SJCRH30 (cell line): ENCODE measurements around the gene MXI1. TPM values are rescaled to one million over a fixed set of nuclear protein-coding genes. Genes with fewer than 3 reads are reported as not detected.

Experiments used
- DNase-seq, 2 experiments: peaks; one replicate each; pipeline ENCODE4 v3.0.0-alpha.2; 2015 to 2020
- H3K27ac ChIP-seq: fragments of 250-450 bp; sonication (Bioruptor Pico); 2 replicates; pipeline ENCODE4 v1.5.1; 2020; ENCODE audit warnings: mild to moderate bottlenecking, moderate library complexity
- H3K27me3 ChIP-seq: fragments of 250-450 bp; sonication (Bioruptor Pico); 2 replicates; pipeline ENCODE4 v1.5.1; 2020; ENCODE audit warnings: mild to moderate bottlenecking, moderate library complexity
- H3K36me3 ChIP-seq: fragments of 250-450 bp; sonication (Bioruptor Pico); 2 replicates; pipeline ENCODE4 v1.5.1; 2020; ENCODE audit warnings: mild to moderate bottlenecking, moderate library complexity
- H3K4me1 ChIP-seq: fragments of 250-450 bp; sonication (Bioruptor Pico); 2 replicates; pipeline ENCODE4 v1.5.1; 2020; ENCODE audit warnings: mild to moderate bottlenecking, moderate library complexity
- H3K4me3 ChIP-seq: fragments of 250-450 bp; sonication (Bioruptor Pico); 2 replicates; pipeline ENCODE4 v1.5.1; 2020; ENCODE audit warnings: mild to moderate bottlenecking, moderate library complexity
- H3K9me3 ChIP-seq: fragments of 250-450 bp; sonication (Bioruptor Pico); replicated peaks from 2 replicates; pipeline ENCODE4 v1.5.1; 2020; ENCODE audit warnings: mild to moderate bottlenecking, moderate library complexity
- total RNA-seq: library from RNA; depleted of rRNA; stranded (reverse); fragments of >200 nt; shearing (Covaris generic); gene quantifications from 2 replicates; pipeline ENCODE4 v1.2.3, GENCODE V29; 2014

MXI1 gene
- total RNA-seq, 1 experiment from 2014 or later = 12.4 TPM

DNA sequence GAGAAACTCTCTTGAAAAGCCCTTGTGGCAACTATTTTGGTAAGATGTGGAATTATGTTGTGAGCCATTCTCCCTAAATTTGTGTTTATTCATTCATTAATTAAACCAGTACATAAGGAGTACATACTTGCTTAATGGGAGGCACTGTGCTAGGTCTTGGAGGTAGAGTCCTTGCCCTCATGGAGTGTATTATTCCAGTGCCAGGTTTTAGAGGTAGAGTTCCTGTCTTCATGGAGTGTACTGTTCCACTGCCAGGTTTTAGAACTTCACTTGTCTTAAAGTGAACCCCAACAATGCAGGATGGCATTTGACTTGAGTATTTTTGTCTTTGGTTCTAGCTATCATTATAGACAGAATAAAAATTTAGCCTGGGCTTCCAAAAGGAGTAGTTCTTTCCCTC, 8.8 kb downstream of the MXI1 start:
- H3K36me3 ChIP-seq = no peaks in the 10 kb centered on the region
- H3K27ac ChIP-seq = no peak overlapping the region
- no peak for DNase-seq
- H3K9me3 ChIP-seq = no peaks in the 10 kb centered on the region
- no peak overlapping the region for H3K4me3 ChIP-seq
- no peaks in the 10 kb centered on the region for H3K27me3 ChIP-seq
- peaks cover 11% of the 10 kb centered on the region for H3K4me1 ChIP-seq

DNA sequence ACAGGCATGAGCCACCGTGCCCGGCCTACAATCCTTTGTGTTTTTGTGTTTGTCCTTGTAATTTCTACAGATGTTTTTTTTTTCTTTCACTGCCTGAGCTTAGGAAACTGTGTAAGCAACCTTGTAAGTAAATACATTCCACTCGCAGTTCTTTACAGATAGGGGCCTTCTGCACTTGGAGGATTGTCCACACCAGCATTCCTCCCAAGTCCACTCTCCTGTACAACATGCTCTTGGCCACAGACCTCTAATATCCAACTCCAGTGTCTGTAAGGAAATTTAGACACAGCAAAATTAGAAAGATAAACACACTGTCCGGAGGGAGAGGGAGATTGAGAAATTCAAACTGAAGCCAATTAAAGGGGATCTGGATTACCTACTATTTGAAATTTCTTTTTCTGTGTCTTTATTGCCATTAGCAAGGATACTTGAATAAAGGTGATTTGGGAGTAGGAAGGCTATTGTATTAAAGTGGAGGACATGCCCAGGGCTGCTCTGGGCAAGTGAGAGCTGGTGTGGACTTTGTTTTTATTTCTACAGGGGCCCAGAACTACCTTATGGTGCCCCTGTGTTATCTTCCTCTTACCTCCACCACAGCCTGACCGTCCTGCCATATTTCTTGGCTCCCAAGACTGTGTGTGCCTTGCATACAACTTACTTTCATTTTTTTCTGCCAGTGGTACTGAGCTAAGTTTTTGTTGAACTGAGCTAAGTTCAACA, 9.7 kb downstream of the MXI1 start:
- peaks cover 14% of the 10 kb centered on the region for H3K4me1 ChIP-seq
- H3K27ac ChIP-seq = no peak overlapping the region
- H3K9me3 ChIP-seq = no peaks in the 10 kb centered on the region
- DNase-seq = no peak
- no peaks in the 10 kb centered on the region for H3K27me3 ChIP-seq
- no peak overlapping the region for H3K4me3 ChIP-seq
- no peaks in the 10 kb centered on the region for H3K36me3 ChIP-seq

DNA sequence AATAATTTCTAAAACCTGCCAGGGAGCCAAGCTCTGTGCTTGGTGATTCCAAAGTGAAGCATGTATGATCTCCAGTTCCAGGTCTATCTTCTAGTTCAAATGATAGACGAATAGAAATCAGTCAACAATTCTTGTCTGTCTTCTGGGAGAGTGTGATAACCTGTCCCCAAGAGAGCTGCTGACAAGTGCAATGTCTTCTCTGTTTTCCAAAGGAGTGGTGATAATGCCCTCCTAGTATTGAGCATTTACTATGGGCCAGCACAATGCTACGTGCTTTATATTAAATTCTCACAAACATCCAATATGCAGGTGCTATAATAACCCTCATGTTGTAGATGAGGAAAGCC, 10.2 kb downstream of the MXI1 start:
- H3K9me3 ChIP-seq = no peaks in the 10 kb centered on the region
- DNase-seq = no peak
- no peak overlapping the region for H3K4me3 ChIP-seq
- H3K27me3 ChIP-seq = no peaks in the 10 kb centered on the region
- H3K27ac ChIP-seq = no peak overlapping the region
- H3K4me1 ChIP-seq = peaks cover 18% of the 10 kb centered on the region
- H3K36me3 ChIP-seq = no peaks in the 10 kb centered on the region

DNA sequence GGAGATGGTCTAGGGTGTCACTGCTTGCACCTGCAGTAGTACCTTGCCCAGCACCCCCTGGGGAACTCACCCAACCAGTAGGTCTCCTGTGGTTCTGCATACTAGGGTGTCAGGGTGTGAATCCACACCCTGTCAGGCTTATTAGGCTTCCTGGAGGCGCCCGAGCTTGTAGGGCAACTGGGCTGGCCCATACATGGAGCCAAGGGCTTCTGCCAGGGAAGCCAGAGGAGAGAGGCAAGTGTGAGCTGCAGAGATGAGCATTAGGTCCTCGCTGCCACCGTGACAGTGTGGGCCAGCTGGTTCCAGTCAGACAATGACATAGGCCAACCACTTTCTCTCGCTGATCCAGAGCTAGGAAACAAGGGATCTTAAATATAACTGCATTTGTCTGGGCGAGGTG, 11.2 kb downstream of the MXI1 start:
- DNase-seq = peak in 1 of 2 experiments; percentile 28
- Histone ChIP-seq H3K36me3 (no peaks in the 10 kb centered on the region), H3K4me1 (peaks cover 18% of the 10 kb centered on the region), H3K9me3 (no peaks in the 10 kb centered on the region), H3K27me3 (no peaks in the 10 kb centered on the region), H3K4me3 (no peak overlapping the region), H3K27ac (no peak overlapping the region)

DNA sequence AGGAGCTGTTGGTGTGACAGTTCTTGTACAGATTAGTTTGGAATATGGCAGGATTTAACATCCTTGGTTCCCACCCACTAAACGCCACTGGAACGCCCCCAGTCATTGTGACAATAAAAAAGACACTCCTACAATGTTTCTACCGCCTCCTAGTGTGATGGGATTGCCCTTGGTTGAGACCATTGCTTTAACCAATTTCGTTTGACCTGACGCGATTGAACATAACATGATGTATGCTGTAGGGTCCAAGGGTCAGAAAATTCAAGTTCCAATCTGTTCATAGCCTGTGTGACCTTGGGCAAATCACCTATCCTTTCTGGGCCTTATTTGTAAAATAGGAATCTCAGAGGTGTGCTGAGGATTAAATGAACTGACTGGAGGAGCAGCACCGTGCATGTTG, 12.5 kb downstream of the MXI1 start:
- no peaks in the 10 kb centered on the region for H3K27me3 ChIP-seq
- no peak overlapping the region for H3K4me3 ChIP-seq
- H3K9me3 ChIP-seq = no peaks in the 10 kb centered on the region
- H3K36me3 ChIP-seq = no peaks in the 10 kb centered on the region
- peaks cover 19% of the 10 kb centered on the region for H3K4me1 ChIP-seq
- no peak overlapping the region for H3K27ac ChIP-seq
- no peak for DNase-seq

DNA sequence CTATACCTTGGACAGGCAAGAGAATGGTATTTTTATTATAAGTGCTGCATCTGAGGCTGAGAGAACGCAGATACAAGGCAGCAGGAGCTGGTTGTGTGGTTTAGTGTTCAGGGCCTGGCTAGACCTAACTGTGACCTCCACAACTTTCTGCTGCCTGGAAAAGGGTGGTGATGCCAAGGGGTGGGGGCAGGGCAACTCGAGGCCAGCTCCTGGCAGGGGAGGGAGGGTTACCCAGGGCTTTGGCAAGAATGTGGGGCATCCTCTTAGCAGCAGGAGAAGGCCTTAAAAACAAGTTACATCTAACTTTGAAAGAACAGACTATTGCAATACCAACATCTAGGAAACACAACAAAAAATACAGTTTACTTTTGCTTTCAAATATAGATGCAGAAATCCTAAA, 13.0 kb downstream of the MXI1 start:
- Histone ChIP-seq H3K36me3 (no peaks in the 10 kb centered on the region), H3K27ac (no peak overlapping the region), H3K27me3 (no peaks in the 10 kb centered on the region), H3K4me1 (peaks cover 22% of the 10 kb centered on the region), H3K9me3 (no peaks in the 10 kb centered on the region), H3K4me3 (no peak overlapping the region)
- no peak for DNase-seq

DNA sequence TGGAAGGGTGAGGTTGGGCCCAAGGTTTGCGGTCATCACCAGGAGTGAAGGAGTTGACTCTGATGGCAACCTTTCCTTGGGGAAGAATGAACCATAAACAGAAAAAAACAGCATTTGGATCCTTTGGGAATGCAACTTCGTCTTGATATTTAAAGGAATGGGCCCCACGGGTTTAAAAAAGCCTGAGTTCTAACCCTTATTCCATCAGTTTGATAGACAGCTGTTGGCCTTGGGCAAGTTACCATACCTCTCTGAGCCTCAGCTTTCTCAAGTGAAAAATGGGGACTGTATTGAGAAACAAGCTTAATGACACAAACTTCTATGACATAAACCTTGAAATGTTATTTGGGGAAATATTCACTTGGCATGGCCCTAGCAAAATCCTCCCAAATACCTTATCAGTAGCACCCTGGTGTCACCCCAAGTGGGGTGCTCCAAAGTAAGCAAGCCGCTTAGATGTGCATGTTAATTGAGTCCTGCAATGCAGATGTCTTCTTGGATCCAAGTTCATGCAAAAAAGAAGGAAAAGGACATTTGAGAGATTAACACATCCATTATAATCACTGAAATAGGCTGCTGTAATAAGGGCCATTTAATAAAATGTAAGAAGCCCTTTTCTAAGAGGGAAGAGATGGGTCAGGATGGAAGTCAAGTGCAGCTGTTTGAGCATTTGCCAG, 13.8 kb downstream of the MXI1 start:
- DNase-seq = no peak
- no peaks in the 10 kb centered on the region for H3K9me3 ChIP-seq
- peaks cover 14% of the 10 kb centered on the region for H3K4me1 ChIP-seq
- peak overlapping the region; percentile 45 for H3K4me3 ChIP-seq
- H3K27ac ChIP-seq = no peak overlapping the region
- no peaks in the 10 kb centered on the region for H3K27me3 ChIP-seq
- no peaks in the 10 kb centered on the region for H3K36me3 ChIP-seq

DNA sequence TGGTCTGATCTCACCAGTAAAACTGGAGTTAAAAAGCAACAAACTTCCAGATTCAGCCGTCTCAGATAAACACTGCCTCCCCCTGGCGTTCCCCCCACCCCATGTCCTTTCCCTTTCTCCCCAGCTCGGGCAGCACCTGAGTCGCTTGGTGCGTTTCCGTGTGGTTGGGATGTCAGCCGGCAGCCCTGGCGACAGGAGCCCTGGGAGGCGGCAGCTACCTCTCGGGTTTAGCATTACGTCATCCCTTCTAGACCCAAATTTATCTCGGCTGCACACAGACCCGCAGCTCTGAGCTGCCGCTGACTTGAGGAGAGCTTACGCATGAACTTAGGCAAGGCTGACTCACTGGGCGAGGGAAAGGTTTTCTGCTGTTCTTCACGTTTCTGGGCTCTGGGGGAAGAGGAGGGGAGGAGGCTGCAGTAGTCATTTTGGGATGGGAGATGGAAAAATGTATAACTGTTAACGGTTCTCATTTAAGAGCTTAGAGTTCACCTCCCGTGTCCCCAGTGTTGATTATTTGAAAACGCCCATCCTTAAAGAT, 14.4 kb downstream of the MXI1 start:
- Histone ChIP-seq H3K27ac (no peak overlapping the region), H3K4me3 (peak overlapping the region; percentile 45)
- DNase-seq = peak; percentile 80 to 87

DNA sequence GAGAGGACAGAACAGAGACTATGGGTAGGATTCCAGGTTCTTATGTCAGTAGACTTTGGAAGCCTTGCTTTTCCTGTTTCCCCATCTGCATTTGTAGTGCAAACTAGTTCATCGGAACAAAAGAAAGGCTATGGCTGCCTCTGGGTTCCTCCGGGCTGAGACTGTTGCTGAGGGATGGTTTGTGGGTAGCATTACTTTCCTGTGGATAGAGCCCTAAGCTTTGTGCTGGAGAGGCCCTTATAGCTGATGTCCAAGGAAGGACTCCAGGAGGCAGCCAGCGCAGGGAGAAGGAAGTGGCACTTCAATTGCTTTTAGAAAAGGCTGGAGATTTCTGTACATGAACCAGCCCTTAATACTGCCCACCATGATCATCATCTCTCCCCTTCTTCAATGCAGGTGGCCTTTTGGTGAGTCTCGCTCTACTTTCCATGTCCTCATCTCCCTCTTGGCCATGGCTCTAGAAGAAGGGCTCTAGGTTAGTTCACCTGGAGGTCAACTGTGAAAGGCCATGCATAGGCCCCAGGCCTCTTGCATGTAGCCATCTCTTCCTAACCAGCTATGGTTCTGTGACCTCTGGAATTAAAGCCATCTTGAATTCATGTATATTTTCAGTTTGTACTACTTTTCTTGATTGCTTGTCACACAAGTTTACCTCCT, 15.4 kb downstream of the MXI1 start:
- DNase-seq = no peak
- peaks cover 13% of the 10 kb centered on the region for H3K4me1 ChIP-seq
- H3K4me3 ChIP-seq = no peak overlapping the region
- H3K9me3 ChIP-seq = no peaks in the 10 kb centered on the region
- H3K27ac ChIP-seq = no peak overlapping the region
- no peaks in the 10 kb centered on the region for H3K27me3 ChIP-seq
- H3K36me3 ChIP-seq = no peaks in the 10 kb centered on the region

More for the DNA sequence above, 14.4 kb downstream of the MXI1 start:
- no peaks in the 10 kb centered on the region for H3K9me3 ChIP-seq
- no peaks in the 10 kb centered on the region for H3K36me3 ChIP-seq
- H3K4me1 ChIP-seq = peaks cover 13% of the 10 kb centered on the region
- H3K27me3 ChIP-seq = no peaks in the 10 kb centered on the region

DNA sequence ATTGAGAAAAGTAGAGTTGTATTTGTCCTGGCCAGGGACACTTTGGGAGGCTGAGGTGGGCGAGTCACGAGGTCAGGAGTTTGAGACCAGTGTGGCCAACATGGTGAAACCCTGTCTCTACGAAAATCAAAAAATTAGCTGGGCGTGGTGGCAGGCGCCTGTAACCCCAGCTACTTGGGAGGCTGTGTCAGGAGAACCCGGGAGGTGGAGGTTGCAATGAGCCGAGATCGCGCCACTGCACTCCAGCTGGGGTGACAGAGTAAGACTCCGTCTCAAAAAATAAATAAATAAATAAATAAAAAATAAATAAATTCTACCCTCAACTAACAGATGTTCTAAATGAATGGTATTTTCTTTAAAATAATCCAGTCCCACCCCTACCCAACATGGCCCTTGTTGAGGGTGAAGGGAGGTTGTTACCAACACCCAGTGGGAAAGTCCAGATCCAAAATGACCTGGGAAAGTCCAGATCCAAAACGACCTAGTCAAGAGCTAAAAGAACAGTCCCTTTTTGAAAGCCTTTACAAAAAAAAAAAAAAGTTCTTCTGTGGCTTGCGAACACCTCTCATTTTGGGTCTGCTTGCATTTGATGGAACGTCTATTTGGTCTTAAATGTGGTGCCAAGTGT, 16.0 kb downstream of the MXI1 start:
- Histone ChIP-seq H3K4me3 (no peak overlapping the region), H3K27me3 (no peaks in the 10 kb centered on the region), H3K9me3 (no peaks in the 10 kb centered on the region), H3K27ac (no peak overlapping the region), H3K36me3 (no peaks in the 10 kb centered on the region), H3K4me1 (peaks cover 13% of the 10 kb centered on the region)
- no peak for DNase-seq

DNA sequence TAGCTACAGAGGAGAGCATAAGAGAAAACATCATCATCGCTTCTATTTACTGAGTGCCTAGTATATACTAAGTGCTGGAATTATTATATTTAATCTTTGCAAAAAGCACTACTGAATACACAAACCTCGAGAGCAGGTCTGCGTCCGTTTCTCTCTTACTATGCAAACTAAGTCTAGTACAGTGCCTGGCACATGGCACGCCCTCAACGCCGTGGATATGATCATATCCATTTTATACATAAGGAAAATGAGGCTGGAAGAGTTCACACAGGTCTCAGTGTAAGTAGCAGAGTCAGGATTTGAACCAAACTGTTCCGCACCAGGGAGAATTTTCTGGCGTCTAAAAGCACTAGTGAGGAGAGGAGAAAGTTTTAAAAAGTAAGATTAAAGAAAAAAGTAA, 17.6 kb downstream of the MXI1 start:
- Histone ChIP-seq H3K9me3 (no peaks in the 10 kb centered on the region), H3K27me3 (no peaks in the 10 kb centered on the region), H3K4me3 (peak overlapping the region; percentile 98), H3K4me1 (peaks cover 13% of the 10 kb centered on the region), H3K36me3 (no peaks in the 10 kb centered on the region), H3K27ac (no peak overlapping the region)
- no peak for DNase-seq

DNA sequence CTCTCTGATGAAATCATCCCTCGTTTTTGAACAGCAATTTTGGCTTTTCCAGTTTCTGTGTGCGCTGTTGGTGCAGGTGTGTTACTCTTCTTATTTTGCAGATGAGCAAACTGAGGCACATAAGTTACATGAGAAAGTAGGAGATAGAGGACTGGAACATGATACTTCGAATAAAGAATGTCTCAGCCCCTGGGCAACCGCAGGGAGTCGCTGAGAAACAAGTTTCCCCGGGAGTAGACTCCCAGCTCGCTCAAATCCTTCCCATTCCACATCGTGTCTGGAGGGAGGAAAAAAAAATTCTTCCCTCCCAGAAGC, 18.0 kb downstream of the MXI1 start:
- DNase-seq = no peak
- H3K9me3 ChIP-seq = no peaks in the 10 kb centered on the region
- peak overlapping the region; percentile 98 for H3K4me3 ChIP-seq
- H3K27ac ChIP-seq = no peak overlapping the region
- H3K36me3 ChIP-seq = no peaks in the 10 kb centered on the region
- peaks cover 13% of the 10 kb centered on the region for H3K4me1 ChIP-seq
- H3K27me3 ChIP-seq = no peaks in the 10 kb centered on the region

DNA sequence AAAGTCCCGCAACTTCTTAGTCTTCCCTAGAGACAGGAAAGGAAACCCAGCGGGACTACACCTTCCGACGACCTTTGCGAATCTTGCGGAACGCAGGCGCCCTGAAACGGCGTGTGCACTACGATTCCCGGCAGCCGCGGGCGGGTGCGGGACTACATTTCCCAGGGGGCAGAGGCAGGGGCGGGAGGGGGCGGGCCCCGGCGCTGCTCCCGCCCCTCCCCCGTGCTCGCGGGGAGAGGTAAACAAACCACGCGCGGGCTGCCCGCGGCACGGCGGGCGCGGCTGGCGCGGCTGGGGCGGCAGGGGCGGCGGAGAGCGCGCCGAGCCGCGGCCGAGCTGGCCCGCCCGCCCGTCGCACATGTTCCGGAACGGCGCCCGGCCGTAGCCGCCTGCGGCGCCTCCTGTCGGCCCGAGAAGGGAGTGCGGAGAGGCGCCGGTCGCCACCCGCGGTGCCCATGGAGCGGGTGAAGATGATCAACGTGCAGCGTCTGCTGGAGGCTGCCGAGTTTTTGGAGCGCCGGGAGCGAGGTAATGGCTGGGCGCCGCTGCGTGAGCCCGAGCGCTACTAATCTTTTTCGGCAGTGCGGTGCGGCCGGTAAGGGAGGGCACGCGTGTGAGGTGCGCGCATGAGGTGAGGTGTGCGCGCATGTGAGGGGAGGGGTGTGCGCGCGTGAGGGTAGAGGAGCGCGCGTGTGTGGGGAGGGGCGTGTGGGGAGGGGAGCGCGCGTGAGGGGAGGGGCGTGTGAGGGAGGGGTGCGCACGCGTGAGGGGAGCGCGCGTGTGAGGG, 18.5 kb downstream of the MXI1 start:
- H3K4me1 ChIP-seq = peaks cover 13% of the 10 kb centered on the region
- peak overlapping the region; percentile 54; the same call in 1 of the 2 replicates for H3K27ac ChIP-seq
- DNase-seq = peak; percentile 91 to 94
- H3K4me3 ChIP-seq = peak overlapping the region; percentile 98
- H3K9me3 ChIP-seq = no peaks in the 10 kb centered on the region
- H3K27me3 ChIP-seq = no peaks in the 10 kb centered on the region
- no peaks in the 10 kb centered on the region for H3K36me3 ChIP-seq

DNA sequence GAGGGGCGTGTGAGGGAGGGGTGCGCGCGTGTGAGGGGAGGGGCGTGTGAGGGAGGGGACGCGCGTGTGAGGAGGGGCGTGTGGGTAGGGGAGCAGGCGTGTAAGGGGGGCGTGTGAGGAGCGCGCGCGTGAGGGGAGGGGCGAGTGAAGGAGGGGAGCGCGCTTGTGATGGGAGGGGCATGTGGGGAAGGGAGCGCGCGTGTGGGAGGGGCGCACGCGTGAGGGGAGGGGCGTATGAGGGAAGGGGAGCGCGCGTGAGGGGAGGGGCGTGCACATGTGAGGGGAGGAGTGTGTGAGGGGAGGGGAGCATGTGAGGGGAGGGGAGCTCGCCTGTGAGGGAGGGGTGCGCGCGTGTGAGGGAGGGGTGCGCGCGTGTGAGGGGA, 19.1 kb downstream of the MXI1 start:
- no peak overlapping the region for H3K4me3 ChIP-seq
- H3K36me3 ChIP-seq = no peaks in the 10 kb centered on the region
- H3K27ac ChIP-seq = no peak overlapping the region
- no peaks in the 10 kb centered on the region for H3K27me3 ChIP-seq
- H3K9me3 ChIP-seq = no peaks in the 10 kb centered on the region
- peak; percentile 92 to 94 for DNase-seq
- peaks cover 10% of the 10 kb centered on the region; the same call in 1 of the 2 replicates for H3K4me1 ChIP-seq
